ENCODE data around the gene PARVB.

- TF ChIP-seq POLR2A (IDR thresholded peaks at IDR 0.05; ENCODE audit: low read length) (no peak), GATA1 (IDR thresholded peaks at IDR 0.05; ENCODE audit: low read depth, low read length) (no peak)
These were observed 101.3 kb downstream of the PARVB start for GRCh38 chr22:44125421-44125820.

Measured in erythroblast (primary cell).